Brain pericyte (primary cell): ENCODE measurements around the gene PAQR7.

Source experiments
- DNase-seq: peaks from one replicate; pipeline ENCODE4 v3.0.0-alpha.2; 2012; ENCODE audit warnings: low read depth, low spot score

The PAQR7 gene

DNA sequence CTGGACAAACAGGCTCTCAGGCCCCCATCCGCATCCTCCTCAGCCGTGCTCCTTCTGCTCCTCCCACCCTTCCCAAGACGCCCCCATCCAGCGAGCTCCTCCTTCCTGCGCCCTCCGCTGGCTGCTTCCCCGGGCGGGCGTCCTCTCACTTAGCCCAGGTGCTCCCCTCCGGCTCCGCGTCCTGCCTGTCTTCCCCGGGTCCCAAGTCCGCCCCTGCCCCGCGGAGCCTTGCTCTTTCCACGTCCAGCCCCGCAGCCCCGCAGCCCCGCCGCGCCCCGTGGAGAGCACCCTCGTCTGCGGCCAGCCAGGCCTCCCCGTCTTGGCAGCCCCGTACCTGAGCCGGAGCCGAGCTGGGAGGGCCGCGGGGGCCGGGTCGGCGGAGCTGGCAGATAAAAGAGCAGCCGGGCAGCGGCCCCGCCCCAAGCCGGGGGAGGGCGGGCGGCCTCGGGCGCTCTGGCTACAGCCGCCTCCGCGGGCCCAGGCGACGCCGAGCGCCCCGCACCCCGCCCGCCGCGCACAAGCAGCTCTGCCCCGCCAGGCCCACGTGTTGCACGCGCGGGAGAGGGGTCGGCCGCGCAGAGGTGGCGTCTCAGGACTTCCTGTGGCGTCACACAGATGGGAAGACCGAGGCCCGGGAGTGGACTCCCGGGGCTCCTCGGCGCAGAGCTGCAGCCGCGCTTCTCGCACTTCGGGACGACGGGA, at the start of gene PAQR7:
TSS of gene PAQR7 (minus strand) at position 555 of the 702 bp plus-strand sequence. CDS start 11,869 bp downstream, outside the sequence.
- DNase-seq = no peak

DNA sequence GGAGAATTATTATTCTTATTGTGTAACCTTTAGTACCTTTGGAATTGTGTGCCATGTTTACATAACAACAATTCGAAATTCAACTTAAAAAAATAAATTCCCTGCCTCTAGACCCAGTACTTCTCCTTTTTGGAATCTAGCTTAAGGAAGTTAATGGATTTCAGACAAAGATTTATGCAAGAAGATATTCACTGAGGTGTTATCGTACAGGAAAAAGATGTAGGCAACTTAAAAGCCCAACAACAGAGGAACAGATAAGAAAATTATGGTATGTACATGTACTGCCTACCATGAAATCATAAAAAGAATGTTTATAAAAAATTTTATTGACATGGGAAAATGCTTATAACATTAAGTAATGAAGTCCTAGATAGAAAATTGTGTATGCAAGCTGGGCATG, 48.9 kb upstream of the PAQR7 start:
- DNase-seq = no peak

GRCh38 chr1:25922971-25923552, 47.6 kb upstream of the PAQR7 start:
- DNase-seq = no peak

GRCh38 chr1:25922056-25922970, 46.8 kb upstream of the PAQR7 start:
- no peak for DNase-seq

DNA sequence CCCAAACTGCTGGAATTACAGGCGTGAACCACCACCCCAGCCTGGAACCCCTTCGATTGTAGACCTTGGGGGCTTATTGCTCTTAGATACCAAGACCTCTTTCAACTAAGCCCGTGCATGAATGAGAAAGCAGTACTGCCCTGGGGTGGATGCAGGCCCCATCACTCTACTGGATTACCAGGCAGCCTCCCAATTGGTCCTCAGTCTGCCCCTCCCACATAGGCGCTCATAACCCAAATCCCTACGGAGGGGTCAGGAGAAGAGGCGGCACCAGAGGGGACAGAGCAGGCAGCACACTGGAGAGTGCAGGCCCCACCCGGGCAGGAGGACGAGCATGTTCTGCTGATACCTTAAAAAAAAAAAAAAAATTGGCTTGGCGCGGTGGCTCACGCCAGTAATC, 43.1 kb upstream of the PAQR7 start:
- no peak for DNase-seq

GRCh38 chr1:25917996-25918395, 42.5 kb upstream of the PAQR7 start:
- no peak for DNase-seq

- DNase-seq = no peak
These were observed 41.0 kb upstream of the PAQR7 start for GRCh38 chr1:25916460-25916859.

DNA sequence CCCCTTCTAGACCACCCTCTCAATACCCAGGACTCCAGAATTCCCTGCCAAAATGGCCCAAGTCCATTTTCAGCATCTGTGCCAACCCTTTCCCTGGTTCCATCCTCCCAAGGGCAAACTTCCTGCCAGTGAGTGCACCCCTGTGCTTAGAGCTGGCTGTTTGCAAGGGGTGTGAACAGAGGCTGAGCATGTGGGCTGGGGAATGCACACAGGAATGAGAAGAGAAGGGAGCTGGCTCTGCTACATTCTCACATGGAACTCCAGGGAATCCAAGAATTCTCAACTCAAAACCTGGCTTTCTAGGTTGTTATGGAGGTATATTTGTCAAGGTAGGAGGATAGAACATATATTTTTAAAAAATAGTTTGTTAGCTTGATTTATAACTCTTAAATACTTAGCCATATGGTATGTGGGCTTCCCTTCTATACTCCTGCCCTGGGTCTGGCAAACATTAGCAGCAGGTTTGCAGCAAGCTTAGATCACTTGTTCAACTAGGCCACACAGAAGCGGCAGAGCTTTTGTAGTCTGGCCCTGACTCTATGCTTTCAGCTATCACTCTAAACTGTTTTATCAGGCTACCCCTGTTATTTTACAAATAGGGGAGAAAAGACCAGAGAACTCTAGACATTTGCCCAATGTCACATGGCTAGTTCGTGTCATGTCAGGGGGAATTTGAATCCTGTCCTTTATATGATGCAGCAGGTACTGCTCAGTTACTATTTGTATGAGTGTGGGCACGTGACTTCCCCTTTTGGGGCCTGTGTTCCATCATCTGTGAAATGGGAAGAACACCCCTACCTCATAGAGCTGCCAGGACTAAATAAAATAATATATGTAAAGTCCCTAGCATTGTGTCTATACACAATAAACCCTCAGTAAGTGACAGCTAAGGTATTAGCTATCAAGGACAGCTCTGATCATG, 38.8 kb upstream of the PAQR7 start:
- no peak for DNase-seq

DNA sequence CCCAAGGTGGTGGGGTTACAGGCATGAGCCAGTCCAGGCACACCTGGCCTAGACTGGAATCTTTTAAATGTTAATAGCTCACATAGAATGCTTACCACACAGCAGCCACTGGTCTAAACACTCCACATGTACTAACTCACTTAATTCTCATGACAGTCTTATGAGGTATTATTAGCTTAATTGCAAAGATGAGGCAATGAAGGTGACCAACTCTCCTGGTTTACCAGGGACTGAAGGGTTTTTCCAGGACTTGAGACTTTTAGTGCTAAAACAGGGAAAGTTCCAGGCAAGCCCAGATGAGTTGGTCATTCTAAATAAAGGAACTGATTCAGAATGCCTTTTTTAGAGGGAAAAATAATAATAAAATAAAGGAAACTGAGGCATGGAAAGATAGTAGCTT, 37.7 kb upstream of the PAQR7 start:
- no peak for DNase-seq

- DNase-seq = no peak
These were observed 36.7 kb upstream of the PAQR7 start for GRCh38 chr1:25912076-25912831.

DNA sequence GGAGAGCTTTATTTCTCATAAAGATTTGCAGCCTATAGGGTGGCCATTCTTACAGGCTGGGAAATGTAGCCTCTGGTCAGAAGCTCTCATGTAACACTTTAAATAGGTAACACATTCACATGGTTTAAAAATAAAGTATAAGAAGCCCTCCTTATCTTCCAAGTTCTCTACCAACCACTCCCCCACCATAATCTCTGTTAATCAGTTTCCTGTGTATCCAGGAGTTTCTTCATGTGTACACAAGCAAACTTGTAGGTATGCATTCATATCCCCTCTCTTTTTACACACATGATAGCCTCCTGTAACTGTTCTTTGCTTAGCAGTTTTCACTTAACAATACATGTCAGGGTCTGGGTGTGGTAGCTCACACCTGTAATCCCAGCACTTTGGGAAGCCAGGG, 35.7 kb upstream of the PAQR7 start:
- no peak for DNase-seq

GRCh38 chr1:25909040-25909439, 33.5 kb upstream of the PAQR7 start:
- no peak for DNase-seq

DNA sequence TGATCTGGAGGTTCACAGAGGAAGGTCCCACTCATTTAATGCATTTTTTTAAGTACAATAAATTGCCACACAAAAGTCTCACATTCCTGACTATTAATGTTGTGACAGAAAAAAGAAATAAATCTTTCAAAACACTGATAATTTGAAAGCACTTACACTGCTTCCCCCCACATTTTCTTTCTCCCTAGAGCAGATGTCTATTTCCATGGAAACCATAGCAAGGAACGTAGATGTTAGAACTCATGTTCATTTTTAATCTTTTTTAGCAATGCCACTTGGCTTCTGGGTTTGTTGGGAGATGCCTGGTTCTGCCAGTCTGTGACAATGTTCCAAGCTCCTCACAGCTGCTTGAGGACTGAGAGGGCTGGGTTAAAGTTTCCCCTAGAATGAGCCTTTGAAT, 32.7 kb upstream of the PAQR7 start:
- no peak for DNase-seq

DNA sequence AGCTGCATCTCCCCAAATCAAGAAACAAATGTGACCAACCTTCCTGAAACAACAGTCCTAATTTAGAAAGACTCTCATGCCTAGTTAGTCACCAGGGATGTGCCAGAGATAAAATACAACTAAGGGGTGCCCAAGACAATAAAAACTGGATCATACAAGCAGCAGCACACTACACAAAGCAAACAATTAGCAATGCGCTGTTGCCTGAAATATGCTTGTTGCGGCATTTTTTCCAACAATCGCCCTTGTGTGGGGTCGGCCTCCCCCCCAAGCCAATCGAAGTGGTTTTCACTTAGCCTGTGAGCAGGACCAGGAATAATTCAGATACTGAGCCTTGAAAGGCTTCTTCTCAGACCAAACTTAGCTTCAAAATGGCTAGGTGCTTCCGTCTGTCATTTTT, 32.1 kb upstream of the PAQR7 start:
- no peak for DNase-seq

DNA sequence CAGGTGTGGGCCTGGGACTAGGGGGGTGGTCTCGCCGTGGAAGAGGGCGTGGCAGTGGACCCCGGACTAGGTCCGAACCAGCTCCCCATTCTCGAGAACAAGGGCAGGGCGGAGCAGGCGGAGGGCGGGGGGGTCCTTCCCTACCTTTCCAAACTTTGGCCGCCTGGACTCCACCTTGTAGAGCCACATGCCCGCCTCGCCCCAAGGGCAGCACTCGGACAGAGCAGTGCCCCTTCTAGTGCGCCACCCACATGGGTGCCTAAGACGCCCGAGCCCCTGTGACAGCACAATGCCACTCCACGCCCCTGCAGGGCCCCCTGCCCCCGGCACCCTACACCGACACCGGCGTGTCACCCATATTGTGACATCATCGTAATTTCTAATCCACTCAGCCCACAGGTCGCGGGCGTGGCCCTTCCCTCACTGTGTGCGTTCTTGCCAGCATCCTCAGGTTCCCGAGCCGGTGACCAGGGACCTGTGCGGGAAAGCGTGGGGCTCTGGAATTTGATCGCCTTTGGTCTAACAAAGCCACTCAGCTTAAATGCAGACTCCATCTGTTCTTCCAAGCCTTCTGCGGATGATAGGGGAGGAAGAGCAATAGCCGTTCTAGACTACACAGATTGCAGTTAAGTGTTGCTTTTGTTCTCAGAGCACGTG, 31.3 kb upstream of the PAQR7 start:
- DNase-seq = no peak

GRCh38 chr1:25905680-25906643, 30.5 kb upstream of the PAQR7 start, which contains the start of gene STMN1:
TSS of gene STMN1 (minus strand) at chr1:25906419. CDS start at chr1:25904676, 1,743 bp downstream.
- DNase-seq = peak; percentile 76

- peak; percentile 50 for DNase-seq
These were observed 29.6 kb upstream of the PAQR7 start for GRCh38 chr1:25904943-25905679.

DNA sequence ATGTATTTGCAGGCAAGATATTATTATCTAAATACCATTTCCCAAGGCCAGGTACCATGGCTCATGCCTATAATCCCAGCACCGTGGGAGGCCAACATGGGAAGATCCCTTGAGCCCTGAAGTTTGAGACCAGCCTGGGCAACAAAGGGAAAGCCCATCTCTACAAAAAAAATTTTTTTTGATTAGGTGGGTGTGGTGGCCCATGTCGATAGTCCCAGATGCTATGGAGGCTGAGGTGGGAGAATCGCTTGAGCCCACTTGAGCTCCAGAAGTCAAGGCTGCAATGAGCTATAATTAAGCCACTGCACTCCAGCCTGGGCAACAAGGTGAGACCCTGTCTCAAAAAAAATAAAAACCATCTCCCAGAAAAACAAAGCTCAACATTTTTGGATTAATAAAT, 28.5 kb upstream of the PAQR7 start:
- no peak for DNase-seq
